Suprapubic skin (tissue), 4 donors: ENCODE measurements around the gene RNF180. TPM values are rescaled to one million over a fixed set of nuclear protein-coding genes. Genes with fewer than 3 reads are reported as not detected.
"Not testable (repeated sequence)": the region's sequence is repeated elsewhere in the genome, so short reads cannot be mapped to it uniquely, and the experiment has no call there.

Source experiments
- DNase-seq, 2 donors: peaks; one replicate each; pipeline ENCODE4 v3.0.0-alpha.2; 2019; ENCODE audit warnings: low spot score in 2 of 2
- H3K27ac ChIP-seq: fragments of 200-600 bp; sonication (generic); one replicate; pipeline ENCODE4 v1.5.1; 2019
- H3K27me3 ChIP-seq: fragments of 200-600 bp; sonication (generic); one replicate; pipeline ENCODE4 v1.5.1; 2019
- H3K36me3 ChIP-seq: fragments of 200-600 bp; sonication (generic); one replicate; pipeline ENCODE4 v1.5.1; 2019
- H3K4me1 ChIP-seq: fragments of 200-600 bp; sonication (generic); one replicate; pipeline ENCODE4 v1.5.1; 2019
- H3K4me3 ChIP-seq: fragments of 200-600 bp; sonication (generic); one replicate; pipeline ENCODE4 v1.5.1; 2019; ENCODE audit warnings: mild to moderate bottlenecking
- H3K9me3 ChIP-seq: fragments of 200-600 bp; sonication (generic); one replicate; pipeline ENCODE4 v1.5.1; 2019
- CTCF ChIP-seq, 2 donors: fragments of 200-600 bp in 1 of 2; fragments of 450-650 bp in 1 of 2; sonication (generic) in 1 of 2; IDR thresholded peaks; one replicate each; pipeline ENCODE4 v1.5.1; 2016 to 2019; ENCODE audit warnings: antibody characterized with exemption in 2 of 2, mild to moderate bottlenecking in 1 of 2, moderate library complexity in 1 of 2
- EP300 ChIP-seq: sonication (generic); formaldehyde crosslinking; IDR thresholded peaks from one replicate; pipeline ENCODE4 v1.6.1; 2017; ENCODE audit warnings: antibody characterized with exemption
- POLR2A ChIP-seq, 2 donors: fragments of 450-650 bp; IDR thresholded peaks; one replicate each; pipeline ENCODE4 v1.6.1; 2017; ENCODE audit warnings: antibody characterized with exemption in 2 of 2, mild to moderate bottlenecking in 2 of 2, moderate library complexity in 2 of 2
- POLR2AphosphoS5 ChIP-seq, 3 donors: sonication (generic); formaldehyde crosslinking; IDR thresholded peaks; one replicate each; pipeline ENCODE4 v1.6.1; 2017; ENCODE audit warnings: antibody characterized with exemption in 3 of 3
- WGBS: methylation state at CpG from one replicate; pipeline ENCODE4 v1.1.5; 2018; 5-methylcytosine and 5-hydroxymethylcytosine counted together
- total RNA-seq, 4 donors: library from RNA; depleted of rRNA; stranded (reverse); fragments of >200 nt; gene quantifications; one replicate each; pipeline ENCODE4 v1.1.0, GENCODE V29; 2016

Gene RNF180
- total RNA-seq, 4 donors from 2014 or later = 11.3 to 20.9 (median 17.0) TPM

DNA sequence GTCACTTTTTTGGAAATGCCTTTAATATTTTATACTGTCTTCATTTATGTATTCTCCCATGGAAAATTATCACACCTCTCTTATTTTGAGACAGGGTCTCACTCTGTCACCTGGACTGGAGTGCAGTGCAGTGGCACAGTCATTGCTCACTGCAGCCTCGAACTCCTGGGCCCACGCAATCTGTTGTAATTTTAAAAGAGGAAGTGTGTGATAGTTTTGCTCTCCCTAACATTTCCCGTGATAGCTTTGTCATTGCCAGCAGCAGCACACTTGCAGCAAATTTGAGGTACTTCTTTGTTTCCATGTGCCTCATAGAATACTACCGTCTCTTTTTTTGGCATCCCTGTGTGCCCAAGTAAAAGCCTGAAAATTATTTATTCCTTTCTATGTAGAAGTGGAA lies 103.5 kb downstream of the RNF180 start:
- DNase-seq = no peak
- TF ChIP-seq POLR2A (IDR thresholded peaks at IDR 0.05) = no peak
- TF ChIP-seq EP300 = no peak
- no peak for TF ChIP-seq POLR2AphosphoS5 (IDR thresholded peaks at IDR 0.05)
- Histone ChIP-seq H3K36me3 (no peaks in the 10 kb centered on the region), H3K9me3 (no peaks in the 10 kb centered on the region), H3K4me3 (no peak overlapping the region), H3K27me3 (no peaks in the 10 kb centered on the region), H3K27ac (no peak overlapping the region), H3K4me1 (no peaks in the 10 kb centered on the region)
- 48% methylated on average over 4 of the region's 4 CpGs for WGBS

- no peak for TF ChIP-seq POLR2A (IDR thresholded peaks at IDR 0.05)
- TF ChIP-seq POLR2AphosphoS5 (IDR thresholded peaks at IDR 0.05) = no peak
- no peak for TF ChIP-seq CTCF (IDR thresholded peaks at IDR 0.05)
- no peak for TF ChIP-seq EP300
- Histone ChIP-seq H3K27ac (no peak overlapping the region), H3K36me3 (no peaks in the 10 kb centered on the region), H3K27me3 (no peaks in the 10 kb centered on the region), H3K4me3 (no peak overlapping the region), H3K4me1 (no peaks in the 10 kb centered on the region), H3K9me3 (no peaks in the 10 kb centered on the region)
- no peak for DNase-seq
- WGBS = 77% methylated on average over 1 of the region's 1 CpG
These were observed 107.6 kb downstream of the RNF180 start for GRCh38 chr5:64273276-64273675.

DNA sequence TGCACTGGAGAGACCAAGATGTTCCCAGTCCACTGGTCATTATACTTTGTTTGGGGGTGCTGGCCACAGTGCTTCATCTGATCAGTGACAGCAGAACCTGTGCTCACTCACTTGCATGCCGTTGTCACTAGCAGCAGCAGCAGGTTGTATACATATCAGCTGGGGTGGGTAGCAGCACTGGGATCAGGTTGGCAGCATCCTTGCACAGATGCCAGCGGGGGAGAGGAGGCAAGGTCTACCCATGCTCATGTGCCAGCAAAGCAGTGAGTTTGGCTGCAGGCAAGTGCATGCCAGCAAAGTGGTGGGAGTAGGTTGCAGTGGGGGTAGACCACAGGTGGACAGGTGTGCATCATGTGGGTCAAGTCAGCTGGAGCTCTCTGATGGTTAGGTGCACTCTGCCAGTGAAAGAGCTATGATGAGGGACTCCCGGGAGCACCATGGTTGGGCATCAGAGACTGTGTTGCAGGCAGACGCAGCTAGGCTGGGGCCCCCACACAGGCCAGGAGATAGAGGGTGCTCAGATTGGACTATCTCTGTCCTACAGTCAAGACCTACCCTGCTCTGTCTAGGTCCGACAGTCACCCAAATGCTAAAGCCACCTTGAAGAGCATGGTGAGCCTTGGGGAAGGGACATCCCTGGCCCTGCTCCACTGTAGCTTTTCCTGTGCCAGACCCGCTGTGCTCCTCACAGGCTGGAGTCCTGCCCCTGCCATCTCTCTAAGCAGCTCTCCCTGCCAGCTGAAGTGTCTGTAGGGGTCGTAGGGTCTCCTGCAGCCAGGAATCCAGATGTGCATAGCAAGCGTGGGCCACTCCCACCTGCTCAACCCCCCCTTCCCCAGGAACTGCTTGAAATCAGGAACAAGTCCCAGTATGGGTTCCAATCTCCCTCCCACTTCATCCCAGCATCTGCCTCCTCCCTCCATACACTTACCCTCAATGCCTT lies 119.8 kb downstream of the RNF180 start:
- 84% methylated on average over 4 of the region's 8 CpGs for WGBS
- Histone ChIP-seq H3K4me1 (no peaks in the 10 kb centered on the region), H3K4me3 (no peak overlapping the region), H3K9me3 (no peaks in the 10 kb centered on the region), H3K27ac (no peak overlapping the region), H3K36me3 (no peaks in the 10 kb centered on the region), H3K27me3 (no peaks in the 10 kb centered on the region)
- TF ChIP-seq POLR2A (IDR thresholded peaks at IDR 0.05) (no peak), EP300 (no peak), CTCF (IDR thresholded peaks at IDR 0.05) (no peak), POLR2AphosphoS5 (IDR thresholded peaks at IDR 0.05) (no peak)
- DNase-seq = peak in 1 of 2 donors; percentile 54

DNA sequence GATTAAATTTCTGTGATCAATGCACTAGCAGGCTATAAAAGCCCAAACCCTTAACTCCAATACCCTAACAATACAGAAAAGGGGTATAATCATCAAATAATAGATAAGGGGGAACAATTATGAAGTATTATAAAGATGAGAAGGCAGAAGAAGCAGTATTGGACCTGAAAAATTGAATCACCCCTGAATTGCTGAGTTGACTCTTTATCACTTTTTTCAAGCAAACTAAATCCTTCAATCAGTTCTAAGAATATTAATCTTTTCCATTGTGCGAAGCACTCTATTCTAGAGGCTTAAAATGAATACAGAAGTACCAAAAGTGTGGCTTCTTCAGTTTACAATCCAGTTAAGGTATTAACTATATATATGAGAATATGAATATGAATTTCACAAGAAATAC lies 120.7 kb downstream of the RNF180 start:
- Histone ChIP-seq H3K27me3 (no peaks in the 10 kb centered on the region), H3K4me3 (no peak overlapping the region), H3K4me1 (no peaks in the 10 kb centered on the region), H3K9me3 (peaks cover 6% of the 10 kb centered on the region), H3K36me3 (no peaks in the 10 kb centered on the region), H3K27ac (no peak overlapping the region)
- TF ChIP-seq EP300 = no peak
- TF ChIP-seq POLR2AphosphoS5 (IDR thresholded peaks at IDR 0.05) = no peak
- no peak for TF ChIP-seq CTCF (IDR thresholded peaks at IDR 0.05)
- TF ChIP-seq POLR2A (IDR thresholded peaks at IDR 0.05) = no peak
- WGBS = 91% methylated on average over 1 of the region's 1 CpG
- no peak for DNase-seq

DNA sequence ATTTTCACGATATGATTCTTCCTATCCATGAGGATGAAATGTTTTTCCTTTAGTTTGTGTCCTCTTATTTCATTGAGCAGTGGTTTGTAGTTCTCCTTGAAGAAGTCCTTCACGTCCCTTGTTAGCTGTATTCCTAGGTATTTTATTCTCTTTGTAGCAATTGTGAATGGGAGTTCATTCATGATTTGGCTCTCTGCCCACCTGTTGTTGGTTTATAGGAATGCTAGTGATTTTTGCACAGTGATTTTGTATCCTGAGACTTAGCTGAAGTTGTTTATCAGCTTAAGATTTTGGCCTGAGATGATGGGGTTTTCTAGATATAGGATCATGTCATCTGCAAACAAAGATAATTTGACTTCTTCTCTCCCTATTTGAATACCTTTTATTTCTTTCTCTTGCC lies 122.9 kb downstream of the RNF180 start:
- H3K27ac ChIP-seq, H3K27me3 ChIP-seq, H3K4me3 ChIP-seq, H3K36me3 ChIP-seq, DNase-seq, H3K4me1 ChIP-seq, H3K9me3 ChIP-seq: not testable (repeated sequence)
- 85% methylated on average over 2 of the region's 2 CpGs for WGBS

GRCh38 chr5:64292611-64293215 lies 127.1 kb downstream of the RNF180 start:
- no peaks in the 10 kb centered on the region for H3K4me1 ChIP-seq
- DNase-seq = no peak
- H3K4me3 ChIP-seq = no peak overlapping the region
- H3K27ac ChIP-seq = no peak overlapping the region
- no peaks in the 10 kb centered on the region for H3K27me3 ChIP-seq
- 80% methylated on average over 3 of the region's 3 CpGs for WGBS
- H3K9me3 ChIP-seq = peaks cover 6% of the 10 kb centered on the region
- H3K36me3 ChIP-seq = no peaks in the 10 kb centered on the region
- TF ChIP-seq POLR2A (IDR thresholded peaks at IDR 0.05) = no peak
- no peak for TF ChIP-seq EP300
- TF ChIP-seq POLR2AphosphoS5 (IDR thresholded peaks at IDR 0.05) = no peak
- TF ChIP-seq CTCF (IDR thresholded peaks at IDR 0.05) = no peak
